K562 (cell line): Measurements from ENCODE around the gene CENPP. TPM values are rescaled to one million over a fixed set of nuclear protein-coding genes. Genes with fewer than 3 reads are reported as not detected.

Source experiments
- ELF2 ChIP-seq: fragments of 250-450 bp; sonication (Bioruptor Pico); IDR thresholded peaks from 2 replicates; pipeline ENCODE4 v1.5.0; 2021; ENCODE audit warnings: mild to moderate bottlenecking
- FOXJ2 ChIP-seq: fragments of 200-800 bp; sonication (Bioruptor generic); IDR thresholded peaks from 2 replicates; pipeline ENCODE4 v1.6.1; 2016; ENCODE audit warnings: missing genetic modification characterization, missing compliant biosample characterization
- FOXO4 ChIP-seq: fragments of 450-650 bp; formaldehyde crosslinking; IDR thresholded peaks from 2 replicates; pipeline ENCODE4 v1.4.0; 2020; ENCODE audit warnings: mild to moderate bottlenecking, moderate library complexity
- HDAC6 ChIP-seq: IDR thresholded peaks from 2 replicates; pipeline ENCODE4 v1.6.1; 2012; ENCODE audit warnings: low read depth, mild to moderate bottlenecking, control low read depth, inconsistent platforms, low read length, moderate library complexity
- NFE2 ChIP-seq: IDR thresholded peaks from 2 replicates; pipeline ENCODE4 v1.6.1; 2014; ENCODE audit warnings: antibody characterized with exemption, low read depth
- PTBP1 ChIP-seq: fragments of 200-400 bp; formaldehyde crosslinking; IDR thresholded peaks from 2 replicates; pipeline ENCODE4 v1.6.1; 2017; ENCODE audit warnings: low read depth, low read length
- SAFB ChIP-seq: fragments of 200-400 bp; formaldehyde crosslinking; IDR thresholded peaks from 2 replicates; pipeline ENCODE4 v1.6.1; 2017; ENCODE audit warnings: low read depth, low read length, borderline replicate concordance
- TCF7L2 ChIP-seq: fragments of 150-350 bp; IDR thresholded peaks from 2 replicates; pipeline ENCODE4 v1.6.1; 2016; ENCODE audit warnings: low read depth, mild to moderate bottlenecking, low read length, moderate library complexity
- TOE1 ChIP-seq, 2 experiments: fragments of 450-650 bp in 1 of 2; sonication (generic) in 1 of 2; formaldehyde crosslinking in 1 of 2; IDR thresholded peaks; 2 replicates each; pipeline versions ENCODE4 v1.7.1 to v1.8.0; 2016 to 2022; ENCODE audit warnings: borderline replicate concordance in 2 of 2, mild to moderate bottlenecking in 2 of 2, antibody characterized with exemption in 1 of 2, inconsistent platforms in 1 of 2, low read depth in 1 of 2, missing genetic modification reagents in 1 of 2, moderate library complexity in 1 of 2
- TSHZ1 ChIP-seq: fragments of 250-450 bp; sonication (Bioruptor Pico); IDR thresholded peaks from 2 replicates; pipeline ENCODE4 v1.4.0; 2020; ENCODE audit warnings: mild to moderate bottlenecking, moderate library complexity
- ZBTB26 ChIP-seq: fragments of 450-650 bp; formaldehyde crosslinking; IDR thresholded peaks from 2 replicates; pipeline ENCODE4 v1.4.0; 2022; ENCODE audit warnings: missing genetic modification characterization
- polyA plus RNA-seq, 8 experiments: library from polyadenylated mRNA; depleted of rRNA in 4 of 8; stranded (reverse) in 5 of 8; unstranded in 3 of 8; fragments of >200 nt; fragmentation: Nextera tagmentation in 2 of 8; fragmentation: Illumina TruSeq in 1 of 8; extraction: Ambion mirVana in 2 of 8; extraction: Trizol in 1 of 8; gene quantifications; 2 replicates each; pipeline versions ENCODE4 v1.2.1 to v1.2.3, GENCODE V29; 2011 to 2014; ENCODE audit warnings: inconsistent platforms in 1 of 8, missing spikeins in 1 of 8
- total RNA-seq, 7 experiments: library from RNA; depleted of rRNA in 6 of 7; stranded (reverse); fragments of >200 nt in 6 of 7; fragmentation: Illumina TruSeq in 2 of 7; extraction: Trizol in 2 of 7; gene quantifications; 2 replicates each; pipeline versions ENCODE4 v1.2.1 to v1.2.3, GENCODE V29; 2011 to 2021; ENCODE audit warnings: low replicate concordance in 1 of 7

The CENPP gene
- total and polyA plus RNA-seq, 9 of the 15 experiments (the other 6 are each of a cell fraction or from before 2014, with no cell fraction given), result 8.0 to 28.5 (median 17.9) TPM

- TF ChIP-seq FOXO4 (CRISPR knock-in tag) (no peak), PTBP1 (no peak), HDAC6 (no peak), TCF7L2 (no peak), NFE2 (peak; percentile 66), ZBTB26 (no peak), FOXJ2 (tag) (no peak), ELF2 (CRISPR knock-in tag) (no peak), TOE1 (IDR thresholded peaks at IDR 0.05; ENCODE audit: borderline replicate concordance) (no peak), TOE1 (CRISPR knock-in tag; IDR thresholded peaks at IDR 0.05; ENCODE audit: borderline replicate concordance, low read depth) (no peak), SAFB (no peak), TSHZ1 (no peak)
- TF ChIP-seq, all 486 proteins: peak for 3
Measured at GRCh38 chr9:92558612-92559374, 233.0 kb downstream of the CENPP start (continued).
